SK-MEL-5 (cell line): ENCODE results near the gene IQCB1. TPM values are rescaled to one million over a fixed set of nuclear protein-coding genes. Genes with fewer than 3 reads are reported as not detected.
"Not testable (repeated sequence)": the region's sequence is repeated elsewhere in the genome, so short reads cannot be mapped to it uniquely, and the experiment has no call there.

Experiments
- DNase-seq: peaks from one replicate; pipeline ENCODE4 v3.0.0-alpha.2; 2016; ENCODE audit warnings: low read depth, low spot score
- in situ Hi-C: cut with HindIII; loops from 2 replicates; pipeline ENCODE4 v1.10.0; 2016; ENCODE audit warnings: low sequenced_read_pairs, high pct_unique_total_duplicates, low pct_unique_long_range_greater_than_20kb
- polyA plus RNA-seq, 2 experiments: library from polyadenylated mRNA; depleted of rRNA; stranded (reverse); fragments of >200 nt; gene quantifications; 2 replicates each; pipeline ENCODE4 v1.2.3, GENCODE V29; 2015
- total RNA-seq: library from RNA; depleted of rRNA; stranded (reverse); fragments of >200 nt; shearing (Covaris generic); gene quantifications from 2 replicates; pipeline ENCODE4 v1.2.3, GENCODE V29; 2014; rRNA removed

Gene IQCB1, protein sequence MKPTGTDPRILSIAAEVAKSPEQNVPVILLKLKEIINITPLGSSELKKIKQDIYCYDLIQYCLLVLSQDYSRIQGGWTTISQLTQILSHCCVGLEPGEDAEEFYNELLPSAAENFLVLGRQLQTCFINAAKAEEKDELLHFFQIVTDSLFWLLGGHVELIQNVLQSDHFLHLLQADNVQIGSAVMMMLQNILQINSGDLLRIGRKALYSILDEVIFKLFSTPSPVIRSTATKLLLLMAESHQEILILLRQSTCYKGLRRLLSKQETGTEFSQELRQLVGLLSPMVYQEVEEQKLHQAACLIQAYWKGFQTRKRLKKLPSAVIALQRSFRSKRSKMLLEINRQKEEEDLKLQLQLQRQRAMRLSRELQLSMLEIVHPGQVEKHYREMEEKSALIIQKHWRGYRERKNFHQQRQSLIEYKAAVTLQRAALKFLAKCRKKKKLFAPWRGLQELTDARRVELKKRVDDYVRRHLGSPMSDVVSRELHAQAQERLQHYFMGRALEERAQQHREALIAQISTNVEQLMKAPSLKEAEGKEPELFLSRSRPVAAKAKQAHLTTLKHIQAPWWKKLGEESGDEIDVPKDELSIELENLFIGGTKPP
- total RNA-seq: 13.9 and 16.2 TPM in 2 replicates
- 10.8 and 11.2 TPM in 2 replicates for polyA plus RNA-seq (2015; cell fraction: cytosol; rRNA removed)
- 84.7 and 92.7 TPM in 2 replicates for polyA plus RNA-seq (2015; cell fraction: nucleus; rRNA removed)

DNA sequence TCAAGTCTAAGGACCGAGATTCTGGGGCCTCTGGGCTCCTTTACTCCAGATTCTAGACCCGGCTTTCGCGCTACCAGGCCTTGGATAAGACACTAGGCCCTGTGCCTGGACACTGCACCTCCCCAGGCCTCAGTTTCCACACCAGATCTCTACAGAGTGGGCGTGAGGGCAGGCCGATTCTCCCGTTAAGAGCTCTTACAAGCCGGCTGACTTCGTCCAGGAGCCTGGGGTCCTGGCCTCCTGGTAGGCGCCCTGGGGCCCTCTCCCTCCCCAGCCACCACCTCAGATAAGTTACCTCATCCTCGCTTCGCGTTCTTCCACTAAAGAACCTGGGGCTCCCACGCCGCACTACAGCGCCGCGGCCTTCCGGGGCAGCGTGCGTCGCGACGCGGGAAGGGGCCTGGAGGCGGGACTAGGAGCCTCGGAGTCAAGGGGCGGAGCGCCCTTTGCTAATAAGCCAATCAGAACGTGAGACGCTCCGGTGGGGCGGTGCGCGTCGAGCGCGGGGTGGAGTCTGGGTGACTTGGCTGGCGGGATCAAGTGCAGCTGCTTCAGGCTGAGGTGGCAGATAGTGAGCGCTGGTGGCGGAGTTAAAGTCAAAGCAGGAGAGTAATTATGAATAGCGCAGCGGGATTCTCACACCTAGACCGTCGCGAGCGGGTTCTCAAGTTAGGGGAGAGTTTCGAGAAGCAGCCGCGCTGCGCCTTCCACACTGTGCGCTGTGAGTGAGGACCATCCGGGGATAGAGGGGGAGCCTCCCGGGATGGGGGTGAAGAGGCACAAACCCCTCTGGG is at the start of gene IQCB1, which contains the start of gene EAF2:
Gene IQCB1 (minus strand): TSS at position 390 of the 794 bp plus-strand sequence. CDS start 6,100 bp downstream, outside the sequence.
Gene EAF2 (plus strand): TSS at position 539 of the 794 bp plus-strand sequence. CDS start 77 bp downstream, at position 616.
- DNase-seq: peak; percentile 94
- in situ Hi-C loops: no loop called here

DNA sequence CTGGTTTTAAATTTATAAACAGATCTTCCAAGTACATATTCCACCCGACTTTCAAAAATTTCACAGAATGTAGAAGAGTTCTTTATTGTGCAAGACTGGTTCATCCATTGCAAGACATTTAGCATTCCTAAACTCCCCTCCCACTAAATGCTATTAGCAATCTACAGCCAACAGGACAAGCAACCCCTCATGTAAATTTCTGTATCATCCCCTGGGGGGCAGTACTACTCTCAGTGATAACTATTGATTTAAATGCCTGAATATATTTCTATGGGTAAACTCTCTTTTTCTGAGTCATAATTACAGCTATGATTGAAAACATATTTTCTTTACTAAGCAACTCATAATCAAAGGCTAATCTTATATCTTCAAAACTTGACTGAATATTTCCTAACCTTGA is 48.6 kb upstream of the IQCB1 start:
- in situ Hi-C loops: no loop called here
- DNase-seq: peak; percentile 59

DNA sequence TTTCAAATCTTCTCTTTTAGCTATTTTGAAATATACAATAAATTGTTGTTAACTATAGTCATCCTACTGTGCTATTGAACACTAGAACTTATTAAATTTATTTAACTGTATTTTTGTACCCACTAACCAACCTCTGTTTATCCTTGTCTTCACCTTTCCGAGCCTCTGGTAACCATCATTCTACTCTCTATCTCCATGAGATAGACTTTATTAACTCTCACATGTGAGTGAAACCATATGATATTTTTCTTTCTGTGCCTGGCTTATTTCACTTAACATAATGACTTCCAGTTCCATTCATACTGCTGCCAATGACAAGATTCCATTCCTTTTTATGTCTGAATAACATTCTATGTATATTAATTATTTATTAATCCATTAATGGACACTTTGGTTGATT is 43.6 kb upstream of the IQCB1 start:
- in situ Hi-C loops: no loop called here
- DNase-seq: no peak

DNA sequence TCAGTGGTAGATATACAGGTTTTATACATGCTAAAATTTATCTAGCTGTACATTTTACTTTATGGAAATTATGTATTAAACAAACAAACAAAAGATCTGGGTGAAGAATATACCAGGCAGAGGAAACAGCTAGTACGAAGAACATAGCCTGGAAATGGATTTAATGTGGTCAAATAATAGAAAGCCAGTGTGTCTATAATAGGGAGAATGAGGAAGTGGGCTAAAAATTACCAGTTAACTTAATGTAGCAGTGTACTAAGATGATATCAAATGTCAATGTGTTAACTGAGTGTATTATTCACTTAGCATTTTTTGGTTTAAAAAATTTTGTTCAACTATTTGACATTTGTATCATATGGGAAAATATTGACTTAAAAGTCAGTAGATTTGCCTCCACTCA is 36.6 kb upstream of the IQCB1 start:
- in situ Hi-C loops: no loop called here
- no peak for DNase-seq

DNA sequence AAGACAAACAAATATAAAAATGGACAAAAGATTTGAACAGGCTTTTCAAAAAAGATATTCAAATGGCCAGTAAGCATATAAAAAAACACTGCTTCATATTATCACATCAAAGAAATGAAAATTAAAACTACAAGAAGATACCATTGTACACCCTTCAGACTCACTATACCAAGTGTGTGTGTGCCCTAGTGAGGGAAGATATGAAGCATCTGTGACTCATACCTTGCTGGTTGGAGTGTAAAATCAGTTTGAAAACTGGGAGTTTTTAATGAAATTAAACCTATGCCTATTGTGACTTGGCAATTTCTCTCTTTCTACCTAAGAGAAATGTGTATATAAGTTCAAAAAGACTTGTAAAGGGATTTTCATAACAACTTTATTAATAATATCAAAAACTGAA is 35.9 kb upstream of the IQCB1 start:
- in situ Hi-C loops: no loop called here
- DNase-seq: no peak

DNA sequence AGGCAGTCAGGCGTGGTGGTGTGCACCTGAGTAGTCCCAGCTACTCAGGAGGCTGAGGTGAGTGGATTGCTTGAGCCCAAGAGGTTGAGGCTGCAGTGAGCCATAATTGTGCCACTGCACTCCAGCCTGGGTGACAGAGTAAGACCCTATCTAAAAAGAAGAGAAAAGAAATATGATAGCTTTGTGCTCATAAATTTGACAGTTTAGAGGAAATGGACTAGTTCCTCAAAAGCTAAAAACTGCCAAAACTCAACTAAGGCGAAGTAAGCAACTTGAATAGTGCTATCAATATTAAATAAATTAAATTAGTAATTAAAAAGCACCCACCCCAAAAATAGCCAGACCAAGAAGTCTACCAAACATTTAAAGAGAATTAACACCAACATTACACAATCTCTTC is 34.9 kb upstream of the IQCB1 start:
- in situ Hi-C loops: no loop called here
- DNase-seq: no peak

DNA sequence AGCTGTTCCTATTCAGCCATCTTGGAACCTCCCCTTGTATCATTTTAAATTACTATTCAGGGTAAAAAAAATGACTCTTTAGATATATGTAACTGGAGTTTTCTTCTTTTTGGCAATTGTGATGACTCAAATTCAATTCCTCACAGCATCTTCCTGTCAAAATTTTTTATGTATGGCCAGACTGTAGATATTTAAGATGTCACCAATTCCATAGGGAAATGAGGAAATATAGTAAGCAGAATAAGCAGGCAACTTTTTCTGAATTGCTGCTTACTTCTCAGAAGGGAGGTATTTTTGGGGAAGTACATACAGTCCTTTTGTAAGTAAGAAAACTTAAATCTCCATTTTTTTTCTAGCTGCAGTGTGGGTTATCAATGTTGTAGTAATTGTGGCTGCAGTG is 28.9 kb upstream of the IQCB1 start:
- in situ Hi-C loops: no loop called here
- no peak for DNase-seq

DNA sequence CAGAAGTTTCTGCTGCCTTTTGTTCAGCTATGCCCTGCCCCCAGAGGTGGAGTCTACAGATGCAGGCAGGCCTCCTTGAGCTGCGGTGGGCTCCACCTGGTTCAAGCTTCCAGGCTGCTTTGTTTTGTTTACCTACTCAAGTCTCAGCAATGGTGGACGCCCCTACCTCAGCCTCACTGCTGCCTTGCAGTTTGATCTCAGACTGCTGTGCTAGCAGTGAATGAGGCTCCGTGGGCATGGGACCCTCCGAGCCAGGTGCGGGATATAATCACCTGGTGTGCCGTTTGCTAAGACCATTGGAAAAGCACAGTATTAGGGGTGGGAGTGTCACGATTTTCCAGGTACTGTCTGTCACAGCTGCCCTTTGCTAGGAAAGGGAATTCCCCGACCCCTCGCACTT is 28.4 kb upstream of the IQCB1 start:
- in situ Hi-C loops: not testable (repeated sequence)

DNA sequence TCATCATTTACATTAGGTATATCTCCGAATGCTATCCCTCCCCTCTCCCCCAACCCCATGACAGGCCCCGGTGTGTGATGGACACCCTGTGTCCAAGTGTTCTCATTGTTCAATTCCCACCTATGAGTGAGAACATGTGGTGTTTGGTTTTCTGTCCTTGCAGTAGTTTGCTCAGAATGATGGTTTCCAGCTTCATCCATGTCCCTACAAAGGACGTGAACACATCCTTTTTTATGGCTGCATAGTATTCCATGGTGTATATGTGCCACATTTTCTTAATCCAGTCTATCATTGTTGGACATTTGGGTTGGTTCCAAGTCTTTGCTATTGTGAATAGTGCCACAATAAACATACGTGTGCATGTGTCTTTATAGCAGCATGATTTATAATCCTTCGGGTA is 22.9 kb upstream of the IQCB1 start:
- DNase-seq, in situ Hi-C loops: not testable (repeated sequence)

More for the DNA sequence above, 28.4 kb upstream of the IQCB1 start:
- not testable (repeated sequence) for DNase-seq

DNA sequence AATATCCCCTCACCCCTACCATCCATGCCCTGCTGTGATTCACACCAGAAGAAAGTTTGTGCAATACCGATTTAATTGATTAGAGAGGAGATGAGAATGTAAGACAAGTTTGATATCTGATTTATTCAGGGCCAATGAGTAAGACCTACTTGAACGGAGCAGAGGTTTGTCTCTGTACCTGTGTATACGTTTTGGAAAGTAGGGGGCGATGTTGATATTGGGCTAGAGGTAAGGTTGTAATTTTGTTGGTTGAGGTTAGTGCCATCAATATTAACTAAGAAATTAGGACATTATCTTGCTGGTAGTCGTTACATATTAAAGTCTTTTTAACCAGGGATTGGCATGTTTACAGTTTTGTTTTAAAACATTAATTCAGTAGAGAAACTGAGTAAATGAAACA is 20.7 kb upstream of the IQCB1 start:
- peak; percentile 36 for DNase-seq
- in situ Hi-C loops: no loop called here

DNA sequence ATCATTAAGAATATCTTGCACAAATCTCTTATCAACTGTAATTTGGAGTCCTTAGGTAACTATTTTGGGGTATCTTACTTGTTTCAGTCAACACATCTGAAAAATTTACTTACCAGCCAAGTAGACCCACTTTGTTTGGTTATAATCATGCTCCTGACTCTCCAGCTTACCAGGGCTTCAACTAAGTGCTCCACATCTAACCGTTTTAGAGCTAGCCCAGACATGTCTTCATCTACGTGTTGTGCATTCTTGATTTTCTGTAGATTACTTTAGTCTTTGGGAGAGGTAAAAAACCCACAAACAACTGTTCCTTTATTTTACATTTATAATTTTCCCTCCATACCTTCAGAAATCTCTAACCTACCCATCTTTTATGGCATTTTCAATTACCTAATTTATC is 17.4 kb upstream of the IQCB1 start:
- no peak for DNase-seq
- in situ Hi-C loops: no loop called here

DNA sequence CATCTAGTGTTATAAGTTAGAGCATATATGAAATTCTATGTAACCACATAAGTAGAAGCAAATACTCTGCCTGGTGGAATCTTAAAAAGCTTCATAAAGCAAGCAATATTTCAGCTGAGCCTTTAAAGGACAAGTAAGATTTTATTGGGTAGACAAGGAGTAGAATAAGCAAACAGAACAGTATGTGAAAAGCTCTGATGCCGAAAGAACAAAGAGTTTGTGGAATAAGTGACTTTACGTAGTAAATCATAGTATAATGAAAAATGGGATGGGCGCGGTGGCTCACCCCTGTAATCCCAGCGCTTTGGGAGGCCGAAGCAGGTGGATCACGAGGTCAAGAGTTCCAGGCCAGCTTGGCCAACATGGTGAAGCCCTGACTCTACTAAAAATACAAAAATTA is 10.0 kb upstream of the IQCB1 start:
- in situ Hi-C loops: no loop called here

DNA sequence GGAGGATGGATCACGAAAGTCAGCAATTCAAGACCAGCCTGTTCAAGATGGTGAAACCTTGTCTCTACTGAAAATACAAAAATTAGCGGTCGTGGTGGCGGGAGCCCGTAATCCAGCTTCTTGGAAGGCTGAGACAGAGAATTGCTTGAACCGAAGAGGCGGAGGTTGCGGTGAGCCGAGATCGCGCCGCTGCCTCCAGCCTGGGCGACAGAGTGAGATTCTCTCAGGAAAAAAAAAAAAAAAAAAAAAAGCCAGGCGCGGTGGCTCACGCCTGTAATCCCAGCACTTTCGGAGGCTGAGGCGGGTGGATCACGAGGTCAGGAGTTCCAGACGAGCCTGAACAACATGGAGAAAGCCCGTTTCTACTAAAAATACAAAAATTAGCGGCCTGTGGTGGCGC is 5.1 kb upstream of the IQCB1 start:
- in situ Hi-C loops: no loop called here
- no peak for DNase-seq

More for the DNA sequence above, 10.0 kb upstream of the IQCB1 start:
- no peak for DNase-seq

DNA sequence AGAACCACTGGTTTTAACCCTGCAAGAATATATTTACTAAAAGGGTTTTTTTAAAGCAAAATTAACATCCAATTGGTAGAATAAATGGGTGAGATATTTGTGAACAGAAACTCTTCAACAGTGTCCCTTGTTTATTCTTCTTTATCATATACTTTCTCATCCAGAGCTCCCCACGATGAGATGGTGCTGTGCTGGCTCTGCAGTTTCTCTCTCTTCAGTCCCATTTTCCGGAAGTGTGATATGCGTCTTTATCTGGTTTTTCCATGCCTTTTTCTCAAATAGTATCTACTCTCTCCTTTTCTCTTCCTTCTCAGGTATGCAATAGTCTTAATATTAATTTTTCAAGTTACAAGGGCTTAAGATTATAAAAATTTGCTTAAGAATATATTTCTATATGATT is 1.6 kb upstream of the IQCB1 start:
- in situ Hi-C loops: no loop called here
- DNase-seq: no peak

DNA sequence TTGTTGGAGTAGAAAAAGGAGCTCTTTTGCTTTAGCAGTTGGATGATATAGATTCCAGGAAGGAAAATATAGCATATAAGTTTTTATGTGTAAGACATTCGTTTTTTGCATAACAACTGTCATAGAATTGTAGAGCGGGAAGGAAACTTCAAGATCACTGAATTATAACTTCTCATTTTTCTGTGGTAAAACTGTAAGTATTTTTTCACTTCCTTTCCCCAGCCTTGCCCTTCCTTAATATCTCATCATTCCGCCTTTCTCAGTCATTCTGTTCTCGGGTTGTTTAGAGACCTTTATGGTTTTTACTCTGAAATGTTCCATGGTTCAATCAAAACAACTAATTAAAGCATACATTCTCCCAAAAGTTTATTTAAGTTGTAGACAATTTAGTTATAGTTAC is 1.2 kb upstream of the IQCB1 start:
- in situ Hi-C loops: no loop called here

DNA sequence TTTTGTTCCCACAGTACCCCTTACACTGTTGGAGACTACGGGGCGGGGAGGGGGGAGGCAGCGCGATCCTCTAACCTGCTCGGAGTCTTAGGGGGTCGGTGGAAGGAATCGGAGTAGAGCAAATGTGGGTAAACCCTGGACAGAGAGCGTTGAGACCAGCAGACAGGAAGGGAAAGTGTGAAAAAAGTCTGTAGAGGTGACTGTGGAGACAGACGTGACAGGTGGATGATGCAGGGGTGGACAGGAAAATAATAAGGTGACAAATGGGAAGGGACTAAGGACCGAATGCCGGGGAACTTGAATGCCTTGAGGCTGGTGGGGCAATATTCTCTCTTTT is 573 bp upstream of the IQCB1 start:
- DNase-seq: peak; percentile 7
- in situ Hi-C loops: no loop called here

More for the DNA sequence above, 1.2 kb upstream of the IQCB1 start:
- DNase-seq: no peak

DNA sequence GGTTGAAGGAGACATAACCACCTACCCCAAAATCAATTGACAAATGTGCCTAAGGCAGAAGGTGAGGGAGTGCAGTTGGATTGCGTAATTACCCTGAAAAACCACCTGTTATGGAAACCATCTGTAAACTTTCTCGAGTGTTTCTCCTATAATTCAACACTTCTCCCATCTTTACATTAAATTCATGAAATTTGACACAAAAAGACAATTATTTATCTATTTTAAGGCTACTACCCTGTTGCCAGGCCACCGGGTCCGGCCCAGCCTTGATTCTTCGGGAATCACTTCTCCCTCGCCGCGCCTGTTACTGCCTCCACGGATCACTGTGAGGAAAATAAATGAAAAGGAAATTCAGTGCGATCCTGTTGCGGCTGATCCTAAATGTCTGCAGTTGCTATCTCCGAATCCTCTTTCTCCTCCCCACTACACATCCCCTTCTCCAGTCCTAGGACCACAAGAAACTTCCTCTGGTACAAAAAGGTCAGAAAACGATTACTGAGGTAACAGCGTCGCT is 646 bp downstream of the IQCB1 start:
- DNase-seq: no peak
- in situ Hi-C loops: no loop called here

DNA sequence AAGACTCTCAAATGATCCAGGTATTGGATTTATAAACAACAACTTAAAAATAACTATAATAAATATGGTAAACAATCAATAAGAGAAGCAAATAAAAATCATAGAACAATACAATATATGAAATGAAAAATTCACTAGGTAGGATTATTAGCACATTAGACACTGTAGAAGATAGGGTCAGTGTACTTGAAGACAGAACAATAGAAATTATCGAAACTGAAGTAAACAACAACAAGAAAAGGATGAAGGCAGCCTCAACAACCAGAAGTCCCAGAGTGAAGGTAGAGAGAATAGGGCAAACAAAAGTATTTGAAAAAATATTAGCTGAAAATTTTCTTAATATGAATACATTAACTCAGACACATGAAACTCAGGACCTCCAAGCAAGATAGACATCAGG is 11.9 kb downstream of the IQCB1 start:
- DNase-seq: no peak
- in situ Hi-C loops: no loop called here
